Measurements from ENCODE around the gene WDR1. TPM values are rescaled to one million over a fixed set of nuclear protein-coding genes. Genes with fewer than 3 reads are reported as not detected.

WDR1 gene
- total RNA-seq, 5 donors from 2014 or later (not counting 1 experiment from before 2014, with no cell fraction given), result 268 to 308 (median 304) TPM

DNA sequence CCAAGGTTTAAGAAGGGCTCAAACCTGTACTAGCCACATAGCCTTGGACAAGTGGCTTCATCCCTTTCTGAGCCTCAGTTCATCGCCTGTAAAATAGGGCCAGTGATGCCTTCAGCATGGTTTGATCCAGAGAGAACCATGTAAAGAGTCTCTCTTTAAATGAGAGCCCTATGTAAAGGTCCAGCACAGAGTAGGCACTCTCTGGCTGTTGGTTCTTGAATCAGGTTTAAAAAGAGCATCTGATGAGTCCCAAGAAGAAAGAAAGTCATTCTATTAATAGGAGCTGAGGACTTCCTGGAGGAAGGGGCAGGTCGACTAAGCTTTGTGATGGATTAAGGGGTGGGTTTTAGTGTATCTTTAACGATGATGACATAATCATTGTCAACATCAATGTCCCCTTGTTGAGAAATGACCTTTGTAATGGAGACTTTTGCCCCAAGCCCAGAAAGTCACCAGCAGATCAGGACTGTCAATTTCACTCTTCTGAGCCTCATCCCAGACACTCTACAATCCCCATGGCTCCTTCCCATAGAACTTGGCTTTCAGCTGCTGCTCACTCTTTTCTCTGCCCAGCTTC, 91.3 kb downstream of the WDR1 start:
- H3K27ac Mint-ChIP-seq, result no peak overlapping the region
- POLR2A ChIA-PET, result no interaction called here
- DNase-seq (no peak), ATAC-seq (replicated peaks in 1 of 4) (no peak)
- no peaks in the 10 kb centered on the region for H3K4me1 ChIP-seq (ENCODE audit: control insufficient read depth in 1 of 2, extremely low read depth in 1 of 2, insufficient read depth in 2 of 2, low read length in 2 of 2)
- no CpG with 5 or more reads among the region's 3 CpGs for WGBS (ENCODE audit: insufficient coverage)
- H3K9me3 ChIP-seq, result no peaks in the 10 kb centered on the region
- H3K9me3 Mint-ChIP-seq, result no peaks in the 10 kb centered on the region
- no peak overlapping the region for H3K4me3 Mint-ChIP-seq
- H3K4me3 ChIP-seq (ENCODE audit: control insufficient read depth in 1 of 2, extremely low read depth in 1 of 2, low read length in 1 of 2), result no peak overlapping the region
- no peak overlapping the region for H3K27ac ChIP-seq (ENCODE audit: low read length)
- H3K27me3 ChIP-seq (replicated peaks in 1 of 2; ENCODE audit: control insufficient read depth in 2 of 2, extremely low read depth in 1 of 2, insufficient read depth in 2 of 2, low read length in 1 of 2), result peaks cover 0 to 10% of the 10 kb centered on the region in 2 experiments
- CTCF ChIA-PET, result interaction anchor here in 1 of 2 donors (1.5 kb wide), 1 partner anchor 11 kb away, joined by 3 read pairs; no protein-coding TSS in a partner anchor
- peaks cover 0 to 7% of the 10 kb centered on the region in 2 donors for H3K27me3 Mint-ChIP-seq
- H3K36me3 Mint-ChIP-seq, result no peaks in the 10 kb centered on the region
- H3K4me1 Mint-ChIP-seq, result peaks cover 0 to 5% (median 0%) of the 10 kb centered on the region in 3 donors
- H3K36me3 ChIP-seq (ENCODE audit: control insufficient read depth in 2 of 2, extremely low read depth in 1 of 2, insufficient read depth in 1 of 2, low read length in 1 of 2), result no peaks in the 10 kb centered on the region

Other genes with a start within 250 kb of the WDR1 start
- gene SLC2A9, start 95.3 kb downstream of the WDR1 start, total RNA-seq, result 1 to 10 TPM; 3.0 to 5.2 (median 4.4) TPM

Measured in T-cell (primary cell).